Fibroblast of the aortic adventitia (primary cell): ENCODE data around the gene ELMO1. TPM values are rescaled to one million over a fixed set of nuclear protein-coding genes. Genes with fewer than 3 reads are reported as not detected.

Experiments
- DNase-seq: peaks from one replicate; pipeline ENCODE4 v3.0.0-alpha.2; 2010; ENCODE audit warnings: low read depth
- H3K4me3 ChIP-seq: 2 replicates; pipeline ENCODE4 v1.5.1; 2011; ENCODE audit warnings: low read depth, mild to moderate bottlenecking, control low read depth, low read length, moderate library complexity
- CTCF ChIP-seq: IDR thresholded peaks from 2 replicates; pipeline ENCODE4 v1.5.1; 2011; ENCODE audit warnings: mild to moderate bottlenecking, low read length, control low read depth, inconsistent platforms; ENCODE audit not compliant: insufficient read depth
- total RNA-seq: library from RNA; depleted of rRNA; stranded (reverse); fragments of >200 nt; gene quantifications from 2 replicates; pipeline ENCODE4 v1.2.3, GENCODE V29; 2012; ENCODE audit warnings: low replicate concordance

The ELMO1 gene
- total RNA-seq, 1 donor = 1.3 TPM

DNA sequence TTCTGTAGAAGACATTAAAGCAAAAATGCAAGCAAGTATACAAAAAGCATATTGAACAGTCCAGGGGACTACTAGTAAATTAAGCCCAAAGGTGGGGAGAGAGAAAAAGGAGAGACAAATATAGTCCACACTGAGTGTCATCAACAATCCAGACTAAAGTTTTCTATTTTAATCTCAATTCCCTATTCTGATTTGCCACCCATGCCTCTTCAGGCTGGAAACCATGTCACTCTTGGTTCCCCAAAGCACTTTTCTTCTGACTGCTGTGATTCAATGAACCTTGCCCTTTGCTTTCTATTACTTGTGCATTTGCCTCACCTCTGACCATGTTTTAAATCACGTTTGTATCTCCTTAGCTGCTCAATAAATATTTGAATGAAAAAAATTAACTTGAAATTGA is 629.0 kb downstream of the ELMO1 start:
- no peak for DNase-seq
- no peak for TF ChIP-seq CTCF
- H3K4me3 ChIP-seq = no peak overlapping the region

- no peak for DNase-seq
- no peak for TF ChIP-seq CTCF
- H3K4me3 ChIP-seq = no peak overlapping the region
Measured at GRCh38 chr7:36814311-36814710, 634.4 kb downstream of the ELMO1 start.

DNA sequence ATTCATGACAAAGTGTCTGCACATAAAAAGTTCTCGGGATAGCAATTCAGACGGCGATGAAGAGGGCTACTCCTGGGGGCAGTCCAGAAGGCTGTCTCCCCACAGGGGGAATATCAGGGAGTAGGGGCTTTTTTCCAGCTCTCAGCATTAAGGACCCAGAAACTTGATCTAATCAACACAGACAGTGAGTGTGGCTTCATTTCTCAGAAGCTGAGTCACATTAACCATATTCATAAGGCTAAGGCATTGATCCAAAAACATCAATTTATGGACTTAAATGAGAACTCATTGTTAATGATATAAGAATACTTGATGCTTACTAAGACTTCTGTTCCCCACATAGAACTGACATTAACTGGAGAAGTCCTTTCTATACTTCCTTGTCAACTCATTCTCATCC is 636.9 kb downstream of the ELMO1 start:
- no peak for TF ChIP-seq CTCF
- no peak for DNase-seq
- no peak overlapping the region for H3K4me3 ChIP-seq

- no peak for DNase-seq
- no peak overlapping the region for H3K4me3 ChIP-seq
- no peak for TF ChIP-seq CTCF
Measured at GRCh38 chr7:36810489-36810888, 638.2 kb downstream of the ELMO1 start.

GRCh38 chr7:36810032-36810431 is 638.6 kb downstream of the ELMO1 start:
- DNase-seq = no peak
- TF ChIP-seq CTCF = no peak
- no peak overlapping the region for H3K4me3 ChIP-seq

DNA sequence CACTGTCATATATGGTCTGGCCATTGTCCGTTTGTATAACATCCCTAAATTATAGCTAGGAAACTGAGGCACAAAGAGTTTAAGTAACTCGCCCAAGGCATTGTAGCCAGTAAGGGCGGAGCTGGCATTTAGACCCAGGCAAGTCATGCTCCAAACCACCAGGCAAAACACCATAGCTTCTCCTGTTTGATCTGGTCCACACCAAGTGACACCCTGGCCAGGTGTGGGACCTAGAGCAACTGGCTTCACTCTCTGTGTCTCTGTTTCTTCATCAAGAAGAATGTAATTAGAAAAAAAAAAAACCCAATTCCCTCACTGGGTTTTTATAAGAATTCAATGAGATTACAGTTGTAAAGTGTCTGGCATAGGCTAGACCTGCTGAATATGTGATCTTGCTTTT is 639.2 kb downstream of the ELMO1 start:
- TF ChIP-seq CTCF = no peak
- no peak overlapping the region for H3K4me3 ChIP-seq
- DNase-seq = no peak

DNA sequence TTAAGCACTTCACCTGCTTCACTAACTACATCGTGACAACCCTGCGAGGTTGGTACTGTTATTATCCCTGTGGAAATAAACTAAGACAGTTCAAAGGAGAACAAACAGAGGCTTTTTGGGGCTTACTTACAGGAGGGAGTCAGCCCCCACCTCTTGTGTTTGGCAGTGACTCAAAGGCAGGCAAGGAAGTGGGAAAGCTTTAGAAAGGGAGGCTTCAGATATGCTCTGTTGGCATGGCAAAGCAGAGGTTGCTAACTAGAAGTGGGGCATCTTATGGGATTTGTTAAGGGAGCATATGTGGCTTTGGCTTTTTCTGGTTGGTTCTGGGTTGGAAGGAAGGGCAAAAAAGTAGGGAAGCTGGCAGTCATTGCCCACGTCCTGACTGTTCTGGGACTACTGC is 639.6 kb downstream of the ELMO1 start:
- no peak for DNase-seq
- TF ChIP-seq CTCF = no peak
- H3K4me3 ChIP-seq = no peak overlapping the region
